Measurements from ENCODE around the gene GFOD1.
"Not testable (repeated sequence)": the region's sequence is repeated elsewhere in the genome, so short reads cannot be mapped to it uniquely, and the experiment has no call there.

The GFOD1 gene

DNA sequence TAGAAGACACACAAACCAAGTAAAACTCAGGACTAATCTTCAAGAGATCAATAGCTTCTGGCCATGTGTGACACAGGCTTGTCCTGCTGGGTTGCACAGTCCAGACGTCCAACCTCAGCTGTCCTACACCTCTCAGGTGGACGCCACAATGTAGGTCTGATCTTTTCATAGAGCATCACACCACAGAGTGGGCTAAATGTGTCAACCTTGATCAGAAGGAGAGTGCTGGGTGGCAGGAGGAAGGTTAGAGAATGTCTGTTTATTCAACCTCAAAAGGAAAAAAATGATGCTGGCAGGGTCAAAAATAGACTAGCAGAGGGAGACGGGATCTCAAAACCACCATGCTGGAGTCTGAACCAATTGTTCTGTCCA is 41.7 kb downstream of the GFOD1 start:
- in situ Hi-C loops (cut with MboI; ENCODE audit: low sequenced_read_pairs) = no loop called here

DNA sequence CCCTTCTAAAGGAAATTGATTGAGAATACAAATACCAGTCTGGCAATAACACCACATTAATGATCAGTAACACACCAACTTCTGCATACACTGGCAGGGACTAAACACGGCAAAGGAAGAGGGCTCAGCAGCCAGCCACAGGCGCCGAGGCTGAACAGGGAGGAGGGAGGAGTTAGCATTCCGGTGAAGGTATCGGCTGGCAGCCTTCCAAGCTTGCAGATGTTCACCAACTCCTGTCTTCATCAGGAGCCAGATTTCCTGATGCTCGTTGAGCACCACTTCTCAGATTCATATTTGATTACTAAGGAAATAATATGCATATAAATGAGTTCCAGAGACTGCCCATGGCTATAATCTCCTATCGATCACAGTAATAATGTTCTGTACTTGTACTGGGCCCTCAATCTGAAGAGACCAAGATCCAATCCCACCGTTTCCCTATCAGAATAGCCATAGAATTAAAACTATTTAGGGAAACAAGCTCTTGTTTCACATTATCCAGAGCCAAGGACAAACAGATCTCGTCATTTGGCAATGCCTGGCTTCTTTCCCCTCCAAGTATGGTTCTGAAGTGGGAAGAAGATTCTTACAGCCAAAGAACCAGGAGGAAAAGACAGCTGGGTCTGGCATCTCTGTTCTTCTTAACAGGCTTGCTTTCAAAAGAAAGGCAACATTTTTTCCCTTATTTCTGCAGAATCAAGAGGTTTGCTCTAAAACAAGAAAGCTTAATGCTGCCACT is 42.2 kb downstream of the GFOD1 start:
- in situ Hi-C loops (cut with MboI; ENCODE audit: low sequenced_read_pairs) = no loop called here

DNA sequence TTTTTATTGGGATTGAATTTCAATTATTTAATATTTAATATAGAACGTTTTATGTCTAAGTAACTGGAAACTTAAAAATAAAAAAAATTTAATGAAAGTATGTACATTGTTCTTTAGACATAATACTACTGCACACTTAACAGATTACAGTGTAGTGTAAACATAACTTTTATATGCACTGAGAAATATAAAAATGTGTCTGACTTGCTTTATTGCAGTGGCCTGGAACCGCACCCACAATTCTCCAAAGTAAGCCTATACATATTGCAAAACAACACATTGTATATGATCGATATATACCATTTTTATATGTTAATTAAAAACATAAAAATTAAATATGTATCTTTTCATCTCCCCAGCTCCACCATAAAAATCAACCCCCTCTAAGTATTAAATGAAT is 42.8 kb downstream of the GFOD1 start:
- in situ Hi-C loops (cut with MboI; ENCODE audit: low sequenced_read_pairs) = no loop called here

DNA sequence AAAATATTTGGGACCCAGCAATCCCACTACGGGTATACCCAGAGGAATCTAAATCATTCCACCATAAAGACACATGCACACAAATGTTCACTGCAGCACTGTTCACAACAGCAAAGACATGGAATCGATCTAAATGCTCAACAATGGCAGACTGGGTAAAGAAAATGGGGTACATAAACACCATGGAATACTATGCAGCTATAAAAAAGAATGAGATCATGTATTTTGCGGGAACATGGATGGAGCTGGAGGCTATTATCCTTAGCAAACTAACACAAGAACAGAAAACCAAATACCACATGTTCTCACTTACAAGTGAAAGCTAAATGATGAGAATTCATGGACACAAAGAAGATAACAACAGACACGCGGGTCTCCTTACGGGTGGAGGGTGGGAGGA is 43.4 kb downstream of the GFOD1 start:
- in situ Hi-C loops (cut with MboI; ENCODE audit: low sequenced_read_pairs) = not testable (repeated sequence)

DNA sequence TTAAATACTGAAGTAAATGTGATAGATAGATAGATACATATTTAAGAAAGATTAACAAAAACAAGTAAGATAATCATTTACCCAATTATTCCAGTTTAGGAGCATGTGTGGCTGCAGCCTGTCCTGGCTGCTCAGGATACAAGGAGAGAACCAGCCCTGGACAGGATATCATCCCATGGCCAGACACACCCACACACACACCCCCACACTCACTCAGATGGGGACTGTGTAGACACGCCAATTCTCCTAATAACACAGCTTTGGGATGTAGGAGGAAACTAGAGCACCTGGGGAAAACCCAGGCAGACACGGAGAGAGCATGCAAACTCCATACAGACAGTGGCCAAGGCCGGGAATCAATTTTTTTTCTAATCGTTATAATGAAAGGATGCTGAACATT is 45.6 kb downstream of the GFOD1 start:
- in situ Hi-C loops (cut with MboI; ENCODE audit: low sequenced_read_pairs) = no loop called here

DNA sequence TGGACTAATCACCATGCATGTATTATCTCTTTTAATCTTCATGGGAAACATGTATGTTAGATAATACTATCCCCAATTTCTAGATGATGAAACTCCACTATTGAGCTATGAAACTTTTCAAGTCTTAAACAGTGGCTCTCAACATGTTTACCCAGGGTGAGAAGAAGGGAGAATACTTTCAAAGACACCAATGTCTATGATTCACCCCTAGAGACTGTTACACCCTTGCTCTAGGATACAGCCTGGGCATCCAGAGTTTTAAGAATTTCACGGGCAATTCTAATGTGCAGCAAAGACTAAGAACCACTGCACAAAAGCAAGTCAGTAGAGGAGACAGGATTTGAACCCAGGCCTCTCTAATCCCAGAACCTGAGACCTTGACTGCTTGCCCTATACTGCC is 47.8 kb downstream of the GFOD1 start:
- in situ Hi-C loops (cut with MboI; ENCODE audit: low sequenced_read_pairs) = no loop called here

DNA sequence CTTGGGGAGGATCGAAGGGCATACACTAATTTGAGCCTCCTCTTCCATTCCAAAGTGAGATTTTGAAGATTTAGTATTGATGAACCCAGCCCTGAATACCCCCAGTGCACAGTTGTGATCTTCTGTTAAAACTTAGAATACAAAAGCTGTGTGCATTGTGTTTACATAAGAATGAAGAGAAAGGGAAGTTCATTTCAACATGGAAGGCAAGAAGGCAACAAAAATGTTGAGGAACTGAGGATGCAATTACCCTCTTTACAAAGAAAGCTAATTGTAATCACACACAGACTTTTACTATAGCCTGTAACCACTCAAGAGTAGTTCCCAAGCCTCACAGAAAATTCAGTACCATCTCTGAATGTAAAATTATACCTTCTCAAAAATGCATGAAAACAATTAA is 49.3 kb downstream of the GFOD1 start:
- in situ Hi-C loops (cut with MboI; ENCODE audit: low sequenced_read_pairs) = no loop called here

DNA sequence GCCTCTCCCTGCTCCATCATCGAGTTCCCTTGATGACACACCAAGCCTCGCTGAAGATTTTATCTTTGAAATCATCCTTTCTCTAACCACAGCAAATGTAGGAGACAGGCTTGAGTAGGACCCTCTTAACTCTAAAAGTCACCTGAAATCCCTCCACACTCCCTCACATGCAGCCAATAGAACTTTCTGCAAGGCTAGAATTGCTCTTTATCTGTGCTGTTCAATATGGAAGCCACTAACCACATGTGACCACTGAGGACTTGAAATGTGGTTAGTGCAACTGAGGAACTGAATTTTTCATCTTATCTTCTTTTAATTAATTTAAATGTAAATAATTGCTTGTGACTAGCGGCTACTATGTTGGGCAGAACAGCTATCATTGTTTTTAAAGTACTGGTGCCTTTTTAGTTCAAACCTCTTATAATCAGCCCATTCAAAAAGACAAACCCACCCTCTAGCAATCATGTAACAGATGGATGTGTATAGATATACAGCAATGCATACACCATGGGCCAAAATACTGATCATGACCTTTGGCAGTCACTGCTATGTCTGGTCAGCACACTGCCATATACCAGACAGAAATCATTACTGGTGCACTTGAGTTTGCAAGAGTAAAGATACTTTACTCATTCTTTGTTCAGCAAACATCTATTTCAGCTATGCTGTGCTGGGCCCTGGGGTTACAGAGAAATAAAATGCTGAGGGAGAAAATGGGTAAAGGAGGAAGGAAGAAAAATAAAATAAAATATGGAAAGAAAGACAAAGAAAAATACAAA is 50.0 kb downstream of the GFOD1 start:
- in situ Hi-C loops (cut with MboI; ENCODE audit: low sequenced_read_pairs) = no loop called here

DNA sequence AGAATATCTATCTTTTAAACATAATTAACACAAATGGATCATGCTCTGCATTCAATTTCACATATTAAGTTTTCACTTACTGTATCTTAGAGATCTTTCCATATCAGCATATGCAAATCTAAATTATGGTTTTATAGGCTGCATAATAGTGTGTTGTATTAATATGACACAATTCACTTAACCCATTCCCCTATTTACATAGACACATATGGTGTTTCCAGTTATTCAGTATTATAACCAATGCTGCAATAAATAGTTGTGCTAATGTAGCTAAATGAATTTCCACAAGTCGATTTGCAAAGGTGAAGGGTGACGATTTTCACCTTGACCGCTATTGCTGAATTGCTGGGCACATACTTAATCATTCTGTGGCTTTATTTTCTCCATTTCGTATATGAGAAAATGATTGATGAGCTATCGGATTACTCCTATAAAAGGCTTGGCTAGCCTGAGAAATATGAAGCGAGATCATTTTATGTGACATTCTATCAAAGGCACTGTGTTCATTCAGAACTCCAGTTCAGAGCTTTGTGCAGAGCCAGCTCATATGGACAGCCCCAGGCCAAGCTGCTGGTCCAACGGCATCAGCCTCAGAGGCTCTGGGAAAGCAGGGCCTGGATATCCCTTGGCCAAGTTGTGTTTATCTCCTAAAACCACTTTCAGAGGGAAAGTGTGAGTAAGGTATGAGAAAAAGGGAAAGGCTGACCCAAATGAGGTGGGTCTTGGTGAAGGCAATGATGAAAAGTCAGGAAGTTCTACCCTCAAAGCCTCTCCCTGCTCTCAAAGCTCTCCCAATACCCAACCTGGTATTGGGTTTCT is 50.8 kb downstream of the GFOD1 start:
- in situ Hi-C loops (cut with MboI; ENCODE audit: low sequenced_read_pairs) = no loop called here

DNA sequence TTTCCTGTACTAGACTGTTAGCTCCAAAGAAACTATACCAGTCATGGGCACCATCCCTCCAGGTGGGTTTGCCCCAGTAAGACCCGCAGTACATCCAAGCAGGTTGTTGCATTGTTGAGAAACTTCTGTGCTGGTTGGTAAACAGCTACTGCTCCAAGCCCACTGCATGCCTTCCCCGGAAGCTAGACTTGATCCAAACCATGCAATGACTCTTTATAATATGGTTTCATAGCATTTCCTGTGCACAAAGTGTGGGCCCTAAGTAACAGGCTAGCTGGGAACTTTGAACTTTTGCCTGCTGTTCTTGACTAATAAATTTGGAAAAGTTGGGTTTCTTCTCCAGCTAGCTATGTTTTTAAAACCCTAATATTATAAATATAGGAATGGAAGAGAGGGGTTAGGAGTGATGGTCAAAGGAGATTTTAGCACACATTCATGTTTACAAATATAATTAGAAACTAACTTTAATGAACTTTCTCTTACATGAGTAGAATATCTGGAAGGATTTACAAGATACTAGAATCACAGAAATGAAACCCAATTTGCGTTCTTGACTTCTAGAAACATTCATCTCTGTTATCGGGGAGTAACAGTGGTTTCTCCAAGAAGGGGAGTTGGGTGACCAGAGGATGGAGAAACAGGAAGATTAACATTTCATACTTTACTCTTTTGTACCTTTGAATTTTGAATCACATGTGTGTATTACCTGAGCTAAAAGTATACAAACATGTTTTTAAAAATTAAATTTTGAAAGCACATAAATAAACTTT is 51.7 kb downstream of the GFOD1 start:
- in situ Hi-C loops (cut with MboI; ENCODE audit: low sequenced_read_pairs) = no loop called here

DNA sequence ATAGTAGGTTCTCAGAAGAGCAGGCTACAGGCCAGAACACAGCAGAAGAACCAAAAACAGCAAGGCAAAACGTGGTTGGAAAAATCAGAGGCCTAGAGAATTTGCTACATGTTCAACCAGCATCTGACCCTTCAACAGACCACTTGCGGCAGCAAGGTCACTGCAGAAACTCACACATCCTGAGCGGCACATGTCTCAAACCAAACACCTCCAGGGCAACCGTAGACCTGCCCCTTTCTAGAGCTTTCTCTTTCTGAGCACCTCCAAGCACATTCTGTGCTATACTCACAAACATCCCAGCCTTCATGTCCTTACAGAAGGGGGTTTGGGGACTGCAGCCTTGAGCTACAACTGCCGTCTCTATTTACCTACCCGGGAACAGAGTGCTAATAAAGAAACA is 52.6 kb downstream of the GFOD1 start:
- in situ Hi-C loops (cut with MboI; ENCODE audit: low sequenced_read_pairs) = no loop called here

DNA sequence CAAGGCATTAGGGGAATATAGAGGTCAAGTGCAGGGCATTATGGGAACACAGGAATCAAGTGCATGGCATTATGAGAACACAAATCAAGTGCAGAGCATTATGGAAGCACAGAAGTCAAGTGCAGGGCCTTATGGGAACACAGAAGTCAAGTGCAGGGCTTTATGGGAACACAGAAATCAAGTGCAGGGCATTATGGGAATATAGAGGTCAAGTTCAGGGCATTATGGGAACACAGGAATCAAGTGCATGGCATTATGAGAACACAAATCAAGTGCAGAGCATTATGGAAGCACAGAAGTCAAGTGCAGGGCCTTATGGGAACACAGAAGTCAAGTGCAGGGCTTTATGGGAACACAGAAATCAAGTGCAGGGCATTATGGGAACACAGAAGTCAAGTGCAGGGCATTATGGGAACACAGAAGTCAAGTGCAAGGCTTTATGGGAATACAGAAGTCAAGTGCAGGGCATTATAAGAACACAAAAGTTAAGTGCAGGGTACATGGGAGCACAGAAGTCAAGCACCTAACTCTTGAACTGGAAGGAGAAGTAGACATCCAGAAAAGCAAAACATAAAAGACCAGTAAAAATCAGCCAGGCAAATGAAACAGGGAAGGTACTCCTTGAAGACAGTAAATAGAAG is 53.1 kb downstream of the GFOD1 start:
- in situ Hi-C loops (cut with MboI; ENCODE audit: low sequenced_read_pairs) = not testable (repeated sequence)

DNA sequence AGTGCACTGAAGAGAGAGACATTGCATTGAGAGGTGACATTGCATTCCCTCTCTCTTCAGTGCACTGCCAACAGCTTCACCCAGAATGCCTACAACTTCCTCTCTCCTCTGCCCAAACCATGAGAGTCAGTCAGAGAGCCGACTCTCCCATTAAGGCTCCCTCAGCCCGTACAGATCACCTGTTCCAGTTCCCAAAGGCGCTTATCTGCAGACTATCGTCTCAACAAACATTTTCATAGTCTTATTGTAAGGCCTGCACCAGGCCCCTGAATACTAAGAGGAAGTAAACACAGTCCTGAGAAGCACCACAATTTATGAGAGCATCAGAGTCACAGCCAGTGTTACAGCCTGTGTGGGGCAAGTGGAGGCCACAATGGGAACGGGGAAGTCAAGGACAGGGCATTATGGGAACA is 53.7 kb downstream of the GFOD1 start:
- in situ Hi-C loops (cut with MboI; ENCODE audit: low sequenced_read_pairs) = no loop called here

DNA sequence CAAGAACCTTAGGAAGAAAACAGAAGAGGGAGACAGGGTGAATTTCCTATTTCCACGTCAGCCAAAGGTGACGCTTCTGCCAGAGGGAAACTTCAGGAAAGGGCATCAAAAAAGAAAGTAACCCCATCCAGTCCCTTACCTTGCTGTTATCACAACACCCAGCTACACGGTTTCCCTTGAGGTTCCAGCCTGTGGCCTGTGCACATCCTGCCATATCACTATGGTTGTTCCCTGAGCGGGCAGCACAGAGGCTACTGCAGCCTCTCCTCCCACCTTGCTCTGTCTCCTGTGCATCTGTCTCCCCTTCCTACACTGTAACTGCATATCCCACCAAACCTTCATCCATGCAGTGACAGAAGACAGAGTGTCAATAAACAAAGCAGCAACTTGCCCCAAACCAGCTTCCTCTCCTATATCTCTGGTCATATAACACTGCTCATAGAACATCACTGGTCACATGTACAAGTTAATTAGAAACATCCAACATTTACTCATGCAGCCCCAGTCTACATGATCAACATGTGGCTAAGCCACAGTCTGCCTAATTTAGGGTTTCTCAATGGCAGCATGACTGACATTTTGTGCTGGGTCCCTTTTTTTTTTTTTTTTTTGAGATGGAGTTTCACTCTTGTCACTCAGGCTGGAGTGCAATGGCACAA is 54.7 kb downstream of the GFOD1 start:
- in situ Hi-C loops (cut with MboI; ENCODE audit: low sequenced_read_pairs) = no loop called here

DNA sequence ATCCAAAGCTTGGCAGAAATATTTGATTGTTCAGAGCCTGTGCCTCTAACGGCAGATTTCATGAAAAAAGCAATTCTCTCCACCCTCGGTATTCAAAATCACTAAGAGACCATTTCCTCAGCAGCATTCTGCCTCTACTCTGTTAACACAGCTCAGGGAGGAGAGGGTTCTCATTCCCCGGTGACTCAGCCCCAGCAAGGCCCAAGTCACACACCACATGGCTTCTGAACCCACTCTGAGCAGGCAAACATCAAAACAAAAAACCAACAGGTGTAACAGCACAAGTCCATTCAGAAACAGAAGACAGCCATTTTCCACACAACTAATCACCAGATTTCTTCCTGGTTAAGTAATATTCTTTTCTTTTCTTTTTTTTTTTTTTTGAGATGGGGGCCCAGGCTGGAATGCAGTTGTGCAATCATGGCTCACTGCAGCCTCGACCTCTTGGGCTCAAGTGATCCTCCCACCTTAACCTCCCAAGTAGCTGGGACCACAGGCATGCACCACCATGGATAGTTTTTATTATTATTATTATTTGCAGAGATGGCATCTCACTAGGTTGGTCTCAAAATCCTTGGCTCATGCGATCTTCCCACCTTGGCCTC is 55.4 kb downstream of the GFOD1 start:
- in situ Hi-C loops (cut with MboI; ENCODE audit: low sequenced_read_pairs) = no loop called here

DNA sequence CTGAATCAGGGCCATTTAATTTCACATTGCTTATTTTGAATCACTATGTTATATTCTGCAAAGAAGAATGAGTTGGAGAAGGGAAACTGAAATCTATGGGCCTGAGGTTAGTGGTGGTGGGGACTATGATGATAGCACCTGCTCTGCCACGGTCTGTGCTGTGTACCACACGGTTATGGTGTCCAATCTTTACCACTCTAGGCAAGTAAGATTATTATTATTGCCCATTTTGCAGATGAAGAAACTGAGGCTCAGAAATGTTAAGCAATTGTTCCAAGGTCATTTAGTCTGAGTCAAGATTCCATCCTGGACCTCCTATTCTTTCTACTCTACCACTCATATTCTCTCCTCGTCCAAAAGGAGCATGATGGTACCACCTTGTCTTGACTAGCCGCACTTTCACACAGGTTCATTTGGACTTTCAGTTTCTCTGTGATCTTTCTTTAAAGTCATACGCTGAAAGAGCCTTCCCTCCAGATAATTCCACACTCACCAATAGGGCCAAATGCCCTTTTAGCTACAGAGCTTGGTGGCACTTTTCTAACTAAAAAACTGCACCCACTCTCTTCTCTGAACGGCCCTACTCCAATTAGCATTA is 56.2 kb downstream of the GFOD1 start:
- in situ Hi-C loops (cut with MboI; ENCODE audit: low sequenced_read_pairs) = no loop called here

DNA sequence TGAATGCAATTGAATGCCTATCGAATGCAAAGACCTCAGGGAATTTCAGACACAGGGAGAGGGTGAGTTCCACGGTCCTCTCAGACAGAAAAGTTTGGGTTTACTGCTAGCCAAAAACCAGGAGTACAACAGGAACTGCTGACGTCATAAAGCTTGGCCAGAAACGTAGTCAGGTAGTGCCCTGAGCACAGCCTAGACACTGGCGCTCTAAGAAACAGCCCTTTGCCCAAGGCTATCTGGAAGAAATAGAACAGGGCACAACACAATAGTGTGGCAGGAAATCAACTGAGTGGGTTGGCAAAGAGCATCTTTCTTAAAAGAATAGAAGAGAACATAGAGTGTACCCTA is 58.0 kb downstream of the GFOD1 start:
- in situ Hi-C loops (cut with MboI; ENCODE audit: low sequenced_read_pairs) = no loop called here

DNA sequence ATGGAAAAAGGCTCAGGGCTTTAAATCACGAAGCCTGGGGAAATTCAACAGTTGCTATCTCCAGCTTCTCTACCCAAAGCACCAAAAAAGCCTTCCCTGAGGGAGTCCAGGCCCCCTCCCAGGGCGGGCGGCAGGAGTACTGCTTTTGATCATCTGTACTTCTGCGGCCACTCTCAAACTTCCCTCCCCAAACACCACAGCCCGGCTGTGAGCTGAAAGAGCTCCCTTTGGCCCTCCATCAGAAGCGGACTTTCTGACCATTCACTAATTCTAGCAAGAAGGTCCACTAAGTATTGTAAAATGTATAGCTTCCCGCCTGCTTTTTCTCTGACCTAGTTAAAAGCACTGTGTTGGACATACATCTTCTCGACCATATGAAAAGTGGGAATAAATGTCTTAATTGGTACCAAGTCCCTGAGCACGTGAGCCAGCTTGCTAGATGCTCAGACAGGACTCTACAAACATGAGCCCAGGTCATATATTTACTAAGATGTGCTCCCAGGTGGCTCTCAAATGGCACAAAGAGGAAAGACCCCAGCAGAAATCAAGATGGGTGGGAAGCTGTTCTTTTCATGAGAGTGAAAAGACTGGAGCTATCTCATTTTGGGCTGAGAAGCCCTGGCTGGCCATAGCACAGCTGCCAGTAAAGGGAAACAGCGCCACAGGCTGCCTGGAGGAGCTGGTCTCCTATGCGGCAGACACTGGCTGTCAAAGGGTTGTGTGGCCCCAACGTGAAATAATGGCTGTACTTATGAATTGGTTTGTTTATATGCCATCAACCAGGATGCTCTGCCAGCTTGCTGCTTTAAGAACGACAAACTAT is 58.6 kb downstream of the GFOD1 start:
- in situ Hi-C loops (cut with MboI; ENCODE audit: low sequenced_read_pairs) = no loop called here

Measured in HL-60/S4 (cell line).